Fibroblast of lung (primary cell): ENCODE measurements around the gene OPN1SW. TPM values are rescaled to one million over a fixed set of nuclear protein-coding genes. Genes with fewer than 3 reads are reported as not detected.
A peak's percentile ranks its signal among the peaks of the same experiment; 100 is the strongest.

Experiments
- DNase-seq, 2 donors: peaks; one replicate each; pipeline versions ENCODE4 v3.0.0 to v3.0.0-alpha.2; 2010; ENCODE audit warnings: low read depth in 2 of 2
- H2AFZ ChIP-seq: 2 replicates; pipeline ENCODE4 v1.5.1; 2012; ENCODE audit warnings: low read length, control low read depth, inconsistent platforms
- H3K27ac ChIP-seq: 2 replicates; pipeline ENCODE4 v1.5.1; 2011; ENCODE audit warnings: low read length, control low read depth; ENCODE audit not compliant: insufficient read depth
- H3K27me3 ChIP-seq: 2 replicates; pipeline ENCODE4 v1.5.1; 2011; ENCODE audit warnings: mild to moderate bottlenecking, low read length; ENCODE audit not compliant: control insufficient read depth, insufficient read depth
- H3K36me3 ChIP-seq: 2 replicates; pipeline ENCODE4 v1.5.1; 2011; ENCODE audit warnings: low read length; ENCODE audit not compliant: control insufficient read depth, insufficient read depth
- H3K4me1 ChIP-seq: 2 replicates; pipeline ENCODE4 v1.5.1; 2011; ENCODE audit warnings: low read length; ENCODE audit not compliant: control insufficient read depth, insufficient read depth; ENCODE audit errors: extremely low read depth
- H3K4me2 ChIP-seq: 2 replicates; pipeline ENCODE4 v1.5.1; 2011; ENCODE audit warnings: low read length, control low read depth; ENCODE audit not compliant: insufficient read depth; ENCODE audit errors: extremely low read depth
- H3K4me3 ChIP-seq, 4 experiments: fragments of 200-600 bp in 1 of 4; sonication (generic) in 1 of 4; replicated peaks in 1 of 4; 2 replicates each; pipeline ENCODE4 v1.5.1; 2011 to 2016; ENCODE audit warnings: low read length in 4 of 4, low read depth in 3 of 4, mild to moderate bottlenecking in 3 of 4, control low read depth in 2 of 4, inconsistent platforms in 1 of 4, mixed read lengths in 1 of 4; ENCODE audit not compliant: insufficient read depth in 1 of 4; ENCODE audit errors: control extremely low read depth in 1 of 4
- H3K79me2 ChIP-seq: 2 replicates; pipeline ENCODE4 v1.5.1; 2012; ENCODE audit warnings: mild to moderate bottlenecking, low read length, inconsistent platforms; ENCODE audit not compliant: control insufficient read depth, insufficient read depth
- H3K9ac ChIP-seq: 2 replicates; pipeline ENCODE4 v1.5.1; 2011; ENCODE audit warnings: mild to moderate bottlenecking, low read length, control low read depth; ENCODE audit not compliant: insufficient read depth
- H3K9me3 ChIP-seq: 2 replicates; pipeline ENCODE4 v1.5.1; 2012; ENCODE audit warnings: low read depth, low read length; ENCODE audit not compliant: control insufficient read depth, insufficient read depth
- H4K20me1 ChIP-seq: 2 replicates; pipeline ENCODE4 v1.5.1; 2011; ENCODE audit warnings: low read length; ENCODE audit not compliant: control insufficient read depth, insufficient read depth; ENCODE audit errors: extremely low read depth
- EZH2 ChIP-seq: IDR thresholded peaks from 2 replicates; pipeline ENCODE4 v1.5.1; 2012; ENCODE audit warnings: low read length, control low read depth, mild to moderate bottlenecking; ENCODE audit errors: missing control alignments
- polyA plus RNA-seq, 2 donors: library from polyadenylated mRNA; depleted of rRNA in 1 of 2; stranded (reverse) in 1 of 2; unstranded in 1 of 2; fragments of >200 nt; gene quantifications; 2 replicates each; pipeline ENCODE4 v1.2.1, GENCODE V29; 2011 to 2012; ENCODE audit warnings: missing spikeins in 1 of 2
- total RNA-seq: library from RNA; depleted of rRNA; stranded (reverse); fragments of >200 nt; gene quantifications from 2 replicates; pipeline ENCODE4 v1.2.1, GENCODE V29; 2014
- TF ChIP-seq, protein P1 (sequence below), 2 donors: IDR thresholded peaks in 1 of 2; conservative IDR thresholded peaks in 1 of 2; 1 replicate in 1 of 2; 2 replicates in 1 of 2; pipeline ENCODE4 v1.5.1; 2011 to 2012; ENCODE audit warnings: low read length in 2 of 2, control low read depth in 1 of 2, inconsistent platforms in 1 of 2, low read depth in 1 of 2, mild to moderate bottlenecking in 1 of 2

Gene OPN1SW
- total and polyA plus RNA-seq, 2 donors (not counting 1 experiment from before 2014, with no cell fraction given) = not detected

DNA sequence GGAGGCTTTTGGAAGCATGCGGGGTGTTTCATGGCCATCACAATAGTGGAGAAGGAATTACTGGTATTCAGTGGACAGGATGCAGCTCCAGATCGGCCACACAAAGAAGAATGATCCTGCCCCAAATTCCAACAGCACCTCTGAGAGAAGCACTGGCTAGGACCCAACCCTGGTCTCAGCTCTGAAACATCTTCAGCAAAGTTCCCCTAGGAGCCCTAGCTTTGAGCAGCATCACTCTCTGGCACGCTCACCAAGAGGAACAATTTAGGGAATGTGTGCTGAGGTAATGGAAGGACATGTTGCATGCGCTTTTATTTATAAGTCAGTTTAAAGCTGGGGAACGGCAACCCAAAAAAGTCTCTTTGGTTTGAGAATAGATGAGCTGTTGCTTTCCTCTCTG is 5.5 kb upstream of the OPN1SW start:
- Histone ChIP-seq H3K9me3 (no peaks in the 10 kb centered on the region), H3K36me3 (no peaks in the 10 kb centered on the region), H2AFZ (no peak overlapping the region), H3K4me1 (peaks cover 2% of the 10 kb centered on the region), H3K4me2 (no peak overlapping the region), H3K4me3 (no peak overlapping the region), H3K79me2 (no peaks in the 10 kb centered on the region), H3K9ac (no peak overlapping the region), H3K27ac (peak overlapping the region; percentile 2), H4K20me1 (no peaks in the 10 kb centered on the region), H3K27me3 (no peaks in the 10 kb centered on the region)
- no peak for TF ChIP-seq EZH2
- TF ChIP-seq, protein P1, sequence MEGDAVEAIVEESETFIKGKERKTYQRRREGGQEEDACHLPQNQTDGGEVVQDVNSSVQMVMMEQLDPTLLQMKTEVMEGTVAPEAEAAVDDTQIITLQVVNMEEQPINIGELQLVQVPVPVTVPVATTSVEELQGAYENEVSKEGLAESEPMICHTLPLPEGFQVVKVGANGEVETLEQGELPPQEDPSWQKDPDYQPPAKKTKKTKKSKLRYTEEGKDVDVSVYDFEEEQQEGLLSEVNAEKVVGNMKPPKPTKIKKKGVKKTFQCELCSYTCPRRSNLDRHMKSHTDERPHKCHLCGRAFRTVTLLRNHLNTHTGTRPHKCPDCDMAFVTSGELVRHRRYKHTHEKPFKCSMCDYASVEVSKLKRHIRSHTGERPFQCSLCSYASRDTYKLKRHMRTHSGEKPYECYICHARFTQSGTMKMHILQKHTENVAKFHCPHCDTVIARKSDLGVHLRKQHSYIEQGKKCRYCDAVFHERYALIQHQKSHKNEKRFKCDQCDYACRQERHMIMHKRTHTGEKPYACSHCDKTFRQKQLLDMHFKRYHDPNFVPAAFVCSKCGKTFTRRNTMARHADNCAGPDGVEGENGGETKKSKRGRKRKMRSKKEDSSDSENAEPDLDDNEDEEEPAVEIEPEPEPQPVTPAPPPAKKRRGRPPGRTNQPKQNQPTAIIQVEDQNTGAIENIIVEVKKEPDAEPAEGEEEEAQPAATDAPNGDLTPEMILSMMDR (conservative IDR thresholded peaks at IDR 0.05 in 1 of 2, IDR thresholded peaks at IDR 0.05 in 1 of 2; ENCODE audit: low read depth in 1 of 2, low read length in 2 of 2) = no peak
- peak in 1 of 2 donors; percentile 80 for DNase-seq

DNA sequence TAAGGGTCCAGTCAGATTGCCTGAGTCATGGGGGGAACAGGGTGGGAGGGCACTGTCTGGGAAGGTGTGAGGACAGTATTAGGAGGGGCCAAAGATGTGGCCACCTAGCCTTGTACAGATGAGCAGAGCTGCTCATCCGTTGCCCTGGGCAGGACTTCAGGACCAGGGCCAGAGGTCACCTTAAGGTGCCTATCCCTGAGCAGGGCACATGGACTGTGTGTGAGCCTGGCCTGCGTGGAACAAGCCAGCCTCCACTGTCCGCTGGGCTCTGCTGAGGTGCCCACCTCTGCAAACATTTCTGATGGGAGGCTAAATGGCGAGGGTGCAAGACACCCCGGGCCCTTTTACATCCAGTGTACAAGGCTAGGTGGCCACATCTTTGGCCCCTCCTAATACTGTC is 3.4 kb upstream of the OPN1SW start:
- Histone ChIP-seq H3K9ac (no peak overlapping the region), H3K9me3 (no peaks in the 10 kb centered on the region), H4K20me1 (no peaks in the 10 kb centered on the region), H3K79me2 (no peaks in the 10 kb centered on the region), H3K36me3 (peaks cover 8% of the 10 kb centered on the region), H3K4me1 (peaks cover 2% of the 10 kb centered on the region), H3K27ac (no peak overlapping the region), H3K4me2 (no peak overlapping the region), H3K4me3 (no peak overlapping the region), H3K27me3 (no peaks in the 10 kb centered on the region), H2AFZ (no peak overlapping the region)
- no peak for DNase-seq
- TF ChIP-seq EZH2 = no peak
- TF ChIP-seq, protein P1 (conservative IDR thresholded peaks at IDR 0.05 in 1 of 2, IDR thresholded peaks at IDR 0.05 in 1 of 2; ENCODE audit: low read depth in 1 of 2, low read length in 2 of 2) = no peak

DNA sequence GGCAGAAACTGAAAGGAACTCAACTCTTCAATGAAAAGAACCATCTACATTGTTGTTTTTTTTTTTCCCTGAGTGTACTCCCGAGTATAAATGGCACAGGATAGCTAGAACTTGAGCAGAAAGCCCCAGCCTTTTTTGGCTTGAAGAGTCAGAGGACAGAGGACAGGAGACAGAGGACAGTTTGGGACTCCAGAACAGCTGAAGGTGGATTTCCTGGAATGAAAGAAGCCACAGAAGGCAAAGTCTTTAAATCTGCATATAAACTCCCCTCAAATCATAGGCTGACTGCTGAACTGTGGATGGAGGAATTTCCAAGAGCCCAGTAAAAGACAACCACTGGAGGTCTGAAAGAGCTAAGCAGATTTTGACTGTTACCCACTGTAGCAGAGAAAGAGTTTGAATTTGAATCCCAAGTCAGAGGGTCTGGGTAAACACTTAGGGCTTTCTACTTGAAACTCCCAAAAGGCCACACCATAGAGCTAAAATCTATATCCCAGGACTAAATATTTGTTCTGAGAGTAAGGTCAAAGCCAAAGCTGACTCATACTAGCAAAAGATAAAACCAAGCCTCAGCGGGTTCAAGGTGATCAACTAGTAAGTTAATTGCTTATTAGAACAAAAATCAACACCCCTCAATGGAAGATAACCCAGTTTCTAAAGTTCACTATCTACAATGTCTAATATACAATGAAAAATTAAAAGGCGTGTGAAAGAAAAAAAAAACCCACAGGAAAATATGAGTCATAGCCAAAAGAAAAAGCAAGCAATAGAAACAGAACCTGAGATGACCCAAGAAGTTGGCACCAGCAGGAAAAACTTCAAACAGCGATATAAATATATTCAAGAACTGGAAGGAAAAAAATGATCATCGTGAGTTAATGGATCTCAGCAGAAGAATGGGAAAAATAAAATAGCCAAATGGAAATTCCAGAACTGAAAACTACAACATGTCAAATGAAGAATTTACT is 1.8 kb upstream of the OPN1SW start:
- Histone ChIP-seq H3K79me2 (no peaks in the 10 kb centered on the region), H3K27me3 (no peaks in the 10 kb centered on the region), H3K4me1 (no peaks in the 10 kb centered on the region), H3K27ac (no peak overlapping the region), H3K4me3 (no peak overlapping the region), H4K20me1 (no peaks in the 10 kb centered on the region), H3K36me3 (peaks cover 8% of the 10 kb centered on the region), H3K4me2 (no peak overlapping the region), H3K9me3 (no peaks in the 10 kb centered on the region), H3K9ac (no peak overlapping the region), H2AFZ (no peak overlapping the region)
- DNase-seq = peak in 1 of 2 donors; percentile 62
- TF ChIP-seq EZH2 = no peak
- TF ChIP-seq, protein P1 (conservative IDR thresholded peaks at IDR 0.05 in 1 of 2, IDR thresholded peaks at IDR 0.05 in 1 of 2; ENCODE audit: low read depth in 1 of 2, low read length in 2 of 2) = no peak
